HG03442 (cell line): ENCODE measurements around the gene CCT8L2.
"Not testable (repeated sequence)": the region's sequence is repeated elsewhere in the genome, so short reads cannot be mapped to it uniquely, and the experiment has no call there.

Experiments used
- ATAC-seq: cut with Tn5 transposase; IDR thresholded peaks from one replicate; pipeline ENCODE4 v1.9.1; 2021; ENCODE audit warnings: mild to moderate bottlenecking, moderate library complexity; ENCODE audit not compliant: unreplicated experiment

CCT8L2 gene

DNA sequence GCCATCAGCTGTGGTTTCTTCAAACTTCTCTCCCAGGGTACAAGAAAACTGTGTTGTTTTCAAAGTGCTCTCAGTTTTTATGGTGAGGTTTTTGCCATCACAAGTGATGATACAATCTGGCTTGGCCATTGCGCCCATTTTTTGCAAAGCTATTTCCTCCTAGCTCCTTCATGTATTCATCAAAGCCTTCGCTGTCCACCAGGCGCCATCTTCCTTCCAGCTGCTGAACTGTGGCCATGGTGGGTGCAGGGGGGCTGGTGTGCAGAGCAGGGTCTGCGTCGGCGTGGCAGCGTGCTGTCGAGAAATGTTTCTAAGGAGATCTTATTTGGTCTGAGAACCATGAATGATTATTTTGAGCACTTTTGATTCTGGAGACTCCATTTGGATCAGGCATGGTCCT lies 2.6 kb upstream of the CCT8L2 start:
- not testable (repeated sequence) for ATAC-seq

DNA sequence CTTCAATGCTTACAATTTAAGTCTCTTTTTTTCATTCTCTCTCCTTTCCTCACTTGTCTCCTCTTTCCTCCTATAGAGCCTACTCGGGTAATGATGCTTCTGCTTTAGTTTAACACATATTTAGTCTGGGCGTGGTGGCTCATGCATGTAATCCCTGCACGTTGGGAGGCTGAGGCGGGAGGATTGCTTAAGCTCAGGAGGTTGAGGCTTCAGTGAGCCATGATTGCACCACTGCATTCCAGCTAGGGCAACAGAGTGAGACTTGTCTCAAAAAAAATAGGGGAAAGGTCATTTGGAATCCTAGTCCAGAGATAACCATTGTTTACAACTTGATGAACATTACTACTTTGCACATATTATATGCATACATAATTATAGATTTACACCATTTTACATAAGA lies 1.4 kb upstream of the CCT8L2 start:
- ATAC-seq, result no peak

GRCh38 chr22:16592231-16592630 lies 379 bp downstream of the CCT8L2 start:
- ATAC-seq, result not testable (repeated sequence)

- not testable (repeated sequence) for ATAC-seq
Observed at GRCh38 chr22:16591136-16591535, 1.5 kb downstream of the CCT8L2 start.

DNA sequence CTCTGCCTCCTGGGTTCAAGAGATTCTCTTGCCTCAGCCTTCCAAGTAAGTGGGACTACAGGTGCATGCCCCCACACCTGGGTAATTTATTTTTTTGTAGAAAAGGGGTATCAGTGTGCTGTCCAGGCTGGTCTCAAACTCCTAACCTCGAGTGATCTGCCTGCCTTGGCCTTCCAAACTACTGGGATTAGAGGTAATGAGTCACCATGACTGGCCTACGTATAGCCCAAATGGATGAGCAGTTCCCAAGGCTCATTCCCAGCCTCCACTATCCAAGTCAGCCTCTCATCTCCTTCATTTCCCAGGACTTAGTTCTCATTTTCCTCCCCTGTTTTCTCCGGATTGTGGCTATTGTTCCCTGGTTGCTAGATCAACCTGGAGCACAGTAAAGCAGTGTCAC lies 5.6 kb downstream of the CCT8L2 start:
- ATAC-seq, result no peak

- no peak for ATAC-seq
Observed at GRCh38 chr22:16586170-16586569, 6.4 kb downstream of the CCT8L2 start.

GRCh38 chr22:16580872-16581271 lies 11.7 kb downstream of the CCT8L2 start:
- ATAC-seq, result not testable (repeated sequence)

- ATAC-seq, result not testable (repeated sequence)
Observed at GRCh38 chr22:16569240-16569834, 23.3 kb downstream of the CCT8L2 start.

- ATAC-seq, result no peak
Observed at GRCh38 chr22:16568425-16568758, 24.2 kb downstream of the CCT8L2 start.

DNA sequence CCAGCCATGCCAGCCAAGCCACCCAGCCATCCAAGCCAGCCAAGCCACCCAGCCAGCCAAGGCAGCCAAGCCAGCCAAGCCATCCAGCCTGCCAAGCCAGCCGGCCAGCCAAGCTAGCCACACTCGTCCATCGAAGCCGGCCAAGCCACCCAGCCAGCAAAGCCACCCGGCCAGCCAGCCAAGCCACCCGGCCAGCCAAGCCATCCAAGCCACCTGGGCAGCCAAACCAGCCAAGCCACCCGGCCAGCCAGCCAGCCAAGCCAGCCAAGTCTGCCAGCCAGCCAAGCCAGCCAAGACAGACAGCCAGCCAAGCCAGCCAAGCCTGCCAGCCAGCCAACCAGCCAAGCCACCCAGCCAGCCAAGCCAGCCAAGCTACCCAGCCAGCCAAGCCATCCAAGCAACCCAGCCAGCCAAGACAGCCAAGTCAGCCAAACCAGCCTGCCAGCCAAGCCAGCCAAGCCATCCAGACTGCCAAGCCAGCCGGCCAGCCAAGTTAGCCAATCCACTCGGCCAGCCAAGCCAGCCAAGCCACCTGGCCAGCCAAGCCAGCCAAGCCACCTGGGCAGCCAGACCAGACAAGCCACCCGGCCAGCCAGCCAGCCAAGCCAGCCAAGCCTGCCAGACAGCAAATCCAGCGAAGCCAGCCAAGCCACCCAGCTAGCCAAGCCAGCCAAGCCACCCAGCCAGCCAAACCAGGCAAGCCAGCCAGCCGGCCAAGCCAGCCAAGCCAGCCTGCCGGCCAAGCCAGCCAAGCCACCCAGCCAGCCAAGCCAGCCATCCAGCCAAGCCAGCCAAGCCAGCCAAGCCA lies 24.8 kb downstream of the CCT8L2 start:
- ATAC-seq, result not testable (repeated sequence)

DNA sequence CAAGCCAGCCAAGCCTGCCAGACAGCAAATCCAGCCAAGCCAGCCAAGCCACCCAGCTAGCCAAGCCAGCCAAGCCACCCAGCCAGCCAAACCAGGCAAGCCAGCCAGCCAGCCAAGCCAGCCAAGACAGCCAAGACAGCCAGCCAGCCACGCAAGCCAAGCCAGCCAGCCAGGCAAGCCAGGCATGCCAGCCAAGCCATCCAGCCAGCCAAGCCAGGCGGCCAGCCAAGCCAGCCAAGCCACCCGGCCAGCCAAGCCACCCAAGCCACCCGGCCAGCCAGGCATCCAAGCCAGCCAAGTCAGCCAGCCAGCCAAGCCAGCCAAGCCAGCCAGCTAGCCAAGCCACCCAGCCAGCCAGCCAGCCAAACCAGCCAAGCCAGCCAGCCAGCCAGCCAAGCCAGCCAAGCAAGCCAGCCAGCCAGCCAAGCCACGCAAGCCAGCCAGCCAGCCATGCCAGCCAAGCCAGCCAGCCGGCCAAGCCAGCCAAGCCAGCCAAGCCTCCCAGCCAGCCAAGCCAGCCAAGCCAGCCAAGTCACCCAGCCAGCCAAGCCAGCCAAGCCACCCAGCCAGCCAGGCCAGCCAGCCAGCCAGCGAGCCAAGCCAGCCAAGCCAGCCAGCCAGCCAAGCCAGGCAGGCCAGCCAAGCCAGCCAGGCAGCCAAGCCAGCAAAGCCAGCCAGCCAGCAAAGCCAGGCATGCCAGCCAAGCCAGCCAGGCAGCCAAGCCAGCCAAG lies 26.0 kb downstream of the CCT8L2 start:
- not testable (repeated sequence) for ATAC-seq

GRCh38 chr22:16565585-16566420 lies 26.8 kb downstream of the CCT8L2 start:
- ATAC-seq, result not testable (repeated sequence)

GRCh38 chr22:16564837-16565584 lies 27.6 kb downstream of the CCT8L2 start:
- ATAC-seq, result not testable (repeated sequence)

GRCh38 chr22:16563555-16564520 lies 28.8 kb downstream of the CCT8L2 start:
- no peak for ATAC-seq

GRCh38 chr22:16562711-16563554 lies 29.7 kb downstream of the CCT8L2 start:
- no peak for ATAC-seq

DNA sequence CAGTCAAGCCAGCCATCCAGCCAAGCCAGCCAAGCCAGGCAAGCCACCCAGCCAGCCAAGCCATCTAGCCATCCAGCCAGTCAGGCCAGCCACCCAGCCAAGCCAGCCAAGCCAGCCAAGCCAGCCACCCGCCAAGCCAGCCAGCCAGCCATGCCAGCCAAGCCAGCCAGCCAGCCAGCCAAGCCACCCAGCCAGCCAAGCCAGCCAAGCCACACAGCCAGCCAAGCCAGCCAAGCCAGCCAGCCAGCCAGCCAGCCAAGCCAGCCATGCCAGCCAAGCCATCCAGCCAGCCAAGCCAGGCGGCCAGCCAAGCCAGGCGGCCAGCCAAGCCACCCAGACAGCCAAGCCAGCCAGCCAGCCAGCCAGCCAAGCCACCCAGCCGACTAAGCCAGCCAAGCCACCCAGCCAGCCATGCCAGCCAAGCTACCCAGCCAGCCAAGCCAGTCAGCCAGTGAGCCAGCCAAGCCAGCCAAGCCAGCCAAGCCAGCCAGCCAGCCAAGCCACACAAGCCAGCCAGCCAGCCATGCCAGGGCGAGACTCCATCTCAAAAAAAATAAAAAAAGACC lies 31.4 kb downstream of the CCT8L2 start:
- ATAC-seq, result not testable (repeated sequence)

DNA sequence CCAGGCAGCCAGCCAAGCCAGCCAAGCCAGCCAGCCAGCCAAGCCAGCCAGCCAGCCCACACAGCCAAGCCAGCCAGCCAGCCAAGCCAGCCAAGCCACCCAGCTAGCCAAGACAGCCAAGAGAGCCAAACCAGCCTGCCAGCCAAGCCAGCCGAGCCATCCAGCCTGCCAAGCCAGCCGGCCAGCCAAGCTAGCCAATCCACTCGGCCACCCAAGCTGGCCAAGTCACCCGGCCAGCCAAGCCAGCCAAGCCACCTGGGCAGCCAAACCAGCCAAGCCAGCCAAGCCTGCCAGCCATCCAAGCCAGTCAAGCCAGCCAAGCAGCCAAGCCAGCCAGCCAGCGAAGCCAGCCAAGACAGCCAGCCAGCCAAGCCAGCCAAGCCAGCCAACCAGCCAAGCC lies 32.0 kb downstream of the CCT8L2 start:
- not testable (repeated sequence) for ATAC-seq

GRCh38 chr22:16559996-16560395 lies 32.6 kb downstream of the CCT8L2 start:
- ATAC-seq, result not testable (repeated sequence)
